ENCODE results near the gene NAALADL2.

GRCh38 chr3:175591375-175591774, 732.2 kb downstream of the NAALADL2 start:
- TF ChIP-seq CTCF (IDR thresholded peaks at IDR 0.05) = no peak
- TF ChIP-seq POLR2A (IDR thresholded peaks at IDR 0.05) = no peak

Measured in uterus (tissue), 2 donors.